Neural progenitor cell (in vitro differentiated cells): ENCODE measurements around the gene NGLY1. TPM values are rescaled to one million over a fixed set of nuclear protein-coding genes. Genes with fewer than 3 reads are reported as not detected.

Experiments
- DNase-seq: peaks from one replicate; pipeline ENCODE4 v3.0.0-alpha.2; 2016; ENCODE audit warnings: low spot score
- H2AFZ ChIP-seq: fragments of 200-600 bp; sonication (generic); replicated peaks from 2 replicates; pipeline ENCODE4 v1.6.1; 2016; ENCODE audit warnings: antibody characterized with exemption
- H3F3A ChIP-seq: fragments of 200-600 bp; sonication (generic); 2 replicates; pipeline ENCODE4 v1.6.1; 2016; ENCODE audit warnings: antibody characterized with exemption, low read depth
- H3K27ac ChIP-seq: fragments of 200-600 bp; sonication (generic); 2 replicates; pipeline ENCODE4 v1.5.1; 2016; ENCODE audit warnings: mild to moderate bottlenecking
- H3K27me3 ChIP-seq: fragments of 200-600 bp; sonication (generic); 2 replicates; pipeline ENCODE4 v1.6.1; 2016; ENCODE audit warnings: mild to moderate bottlenecking, moderate library complexity
- H3K36me3 ChIP-seq: fragments of 200-600 bp; sonication (generic); 2 replicates; pipeline ENCODE4 v1.5.1; 2016
- H3K4me1 ChIP-seq: fragments of 200-600 bp; sonication (generic); 2 replicates; pipeline ENCODE4 v1.6.1; 2016; ENCODE audit warnings: mixed run types
- H3K4me2 ChIP-seq: fragments of 200-600 bp; sonication (generic); 2 replicates; pipeline ENCODE4 v1.6.1; 2016
- H3K4me3 ChIP-seq: fragments of 200-600 bp; sonication (generic); 2 replicates; pipeline ENCODE4 v1.5.1; 2016
- H3K79me2 ChIP-seq: fragments of 200-600 bp; sonication (generic); 2 replicates; pipeline ENCODE4 v1.6.1; 2016; ENCODE audit warnings: low read depth
- H3K9ac ChIP-seq: fragments of 200-600 bp; sonication (generic); 2 replicates; pipeline ENCODE4 v1.6.1; 2016
- H3K9me3 ChIP-seq: fragments of 200-600 bp; sonication (generic); 2 replicates; pipeline ENCODE4 v1.5.1; 2016; ENCODE audit warnings: low read depth
- H4K20me1 ChIP-seq: fragments of 200-600 bp; sonication (generic); 2 replicates; pipeline ENCODE4 v1.6.1; 2016; ENCODE audit warnings: low read depth
- H3K27ac Mint-ChIP-seq: 3 replicates; pipeline ENCODE4 v1.8.0; 2021; ENCODE audit warnings: mixed read lengths
- H3K27me3 Mint-ChIP-seq: 2 replicates; pipeline ENCODE4 v1.8.0; 2022; ENCODE audit warnings: low read depth, mild to moderate bottlenecking, inconsistent platforms, moderate library complexity, mixed read lengths; ENCODE audit not compliant: insufficient read depth
- H3K36me3 Mint-ChIP-seq: 3 replicates; pipeline ENCODE4 v1.8.0; 2021; ENCODE audit warnings: mixed read lengths
- H3K4me1 Mint-ChIP-seq: 3 replicates; pipeline ENCODE4 v1.8.0; 2021; ENCODE audit warnings: mixed read lengths
- H3K4me3 Mint-ChIP-seq: 3 replicates; pipeline ENCODE4 v1.8.0; 2021; ENCODE audit warnings: mild to moderate bottlenecking, moderate library complexity, mixed read lengths
- H3K9me3 Mint-ChIP-seq: 3 replicates; pipeline ENCODE4 v1.8.0; 2020; ENCODE audit warnings: mixed read lengths
- EZH2 ChIP-seq: fragments of 200-600 bp; sonication (generic); IDR thresholded peaks from 2 replicates; pipeline ENCODE4 v1.6.1; 2017; ENCODE audit warnings: antibody characterized with exemption, mild to moderate bottlenecking, moderate library complexity
- EZH2phosphoT487 ChIP-seq: fragments of 200-600 bp; sonication (generic); IDR thresholded peaks from 2 replicates; pipeline ENCODE4 v1.6.1; 2017; ENCODE audit warnings: antibody characterized with exemption
- total RNA-seq: library from RNA; depleted of rRNA; stranded (reverse); fragments of >200 nt; gene quantifications from 2 replicates; pipeline ENCODE4 v1.2.3, GENCODE V29; 2015; ENCODE audit warnings: low replicate concordance
- TF ChIP-seq, protein P1 (sequence below): fragments of 200-600 bp; sonication (generic); IDR thresholded peaks from 2 replicates; pipeline ENCODE4 v1.5.1; 2017; ENCODE audit warnings: antibody characterized with exemption, mild to moderate bottlenecking

The NGLY1 gene
- total RNA-seq, 1 donor from 2014 or later, result 45.0 TPM

DNA sequence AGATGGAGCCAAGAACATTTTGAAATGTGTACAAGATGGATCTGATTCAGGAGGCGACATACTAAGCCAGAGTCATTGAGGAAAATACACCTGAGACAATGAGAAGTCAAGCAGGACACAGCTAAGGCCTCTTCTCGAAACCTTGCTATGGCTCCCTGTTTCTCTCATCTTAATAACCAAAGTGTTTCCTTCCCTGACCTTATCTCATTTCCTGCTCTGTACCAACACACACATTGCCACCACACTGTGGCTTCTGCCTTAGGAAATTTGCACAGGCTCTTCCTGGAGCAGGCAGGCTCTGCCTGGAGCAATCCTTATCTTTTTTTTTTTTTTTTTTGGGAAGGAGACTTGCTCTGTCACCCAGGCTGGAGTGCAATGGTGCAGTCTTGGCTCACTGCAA is 43.3 kb upstream of the NGLY1 start:
- Histone ChIP-seq H3K9me3 (no peaks in the 10 kb centered on the region), H3F3A (no peaks in the 10 kb centered on the region), H3K4me1 (peaks cover 11% of the 10 kb centered on the region), H4K20me1 (no peaks in the 10 kb centered on the region), H3K4me3 (no peak overlapping the region), H3K27me3 (no peaks in the 10 kb centered on the region), H3K36me3 (no peaks in the 10 kb centered on the region), H3K27ac (no peak overlapping the region), H2AFZ (no peak overlapping the region), H3K79me2 (no peaks in the 10 kb centered on the region), H3K4me2 (no peak overlapping the region), H3K9ac (no peak overlapping the region)
- TF ChIP-seq EZH2 (no peak), EZH2phosphoT487 (no peak)
- TF ChIP-seq, protein P1, sequence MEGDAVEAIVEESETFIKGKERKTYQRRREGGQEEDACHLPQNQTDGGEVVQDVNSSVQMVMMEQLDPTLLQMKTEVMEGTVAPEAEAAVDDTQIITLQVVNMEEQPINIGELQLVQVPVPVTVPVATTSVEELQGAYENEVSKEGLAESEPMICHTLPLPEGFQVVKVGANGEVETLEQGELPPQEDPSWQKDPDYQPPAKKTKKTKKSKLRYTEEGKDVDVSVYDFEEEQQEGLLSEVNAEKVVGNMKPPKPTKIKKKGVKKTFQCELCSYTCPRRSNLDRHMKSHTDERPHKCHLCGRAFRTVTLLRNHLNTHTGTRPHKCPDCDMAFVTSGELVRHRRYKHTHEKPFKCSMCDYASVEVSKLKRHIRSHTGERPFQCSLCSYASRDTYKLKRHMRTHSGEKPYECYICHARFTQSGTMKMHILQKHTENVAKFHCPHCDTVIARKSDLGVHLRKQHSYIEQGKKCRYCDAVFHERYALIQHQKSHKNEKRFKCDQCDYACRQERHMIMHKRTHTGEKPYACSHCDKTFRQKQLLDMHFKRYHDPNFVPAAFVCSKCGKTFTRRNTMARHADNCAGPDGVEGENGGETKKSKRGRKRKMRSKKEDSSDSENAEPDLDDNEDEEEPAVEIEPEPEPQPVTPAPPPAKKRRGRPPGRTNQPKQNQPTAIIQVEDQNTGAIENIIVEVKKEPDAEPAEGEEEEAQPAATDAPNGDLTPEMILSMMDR, result no peak
- peaks cover 11% of the 10 kb centered on the region for H3K4me1 Mint-ChIP-seq
- H3K36me3 Mint-ChIP-seq, result no peaks in the 10 kb centered on the region
- peaks cover 2% of the 10 kb centered on the region for H3K27me3 Mint-ChIP-seq
- DNase-seq, result no peak
- no peak overlapping the region for H3K4me3 Mint-ChIP-seq
- no peak overlapping the region for H3K27ac Mint-ChIP-seq
- no peaks in the 10 kb centered on the region for H3K9me3 Mint-ChIP-seq

- no peaks in the 10 kb centered on the region for H3K79me2 ChIP-seq
- no peak overlapping the region for H3K27ac ChIP-seq
- Mint-ChIP-seq H3K36me3 (no peaks in the 10 kb centered on the region), H3K27me3 (peaks cover 2% of the 10 kb centered on the region), H3K27ac (no peak overlapping the region), H3K4me1 (no peaks in the 10 kb centered on the region), H3K9me3 (no peaks in the 10 kb centered on the region), H3K4me3 (no peak overlapping the region)
- TF ChIP-seq EZH2, result no peak
- TF ChIP-seq, protein P1, result no peak
- TF ChIP-seq EZH2phosphoT487, result no peak
- H3K36me3 ChIP-seq, result no peaks in the 10 kb centered on the region
- H3K4me1 ChIP-seq, result no peaks in the 10 kb centered on the region
- H3K4me2 ChIP-seq, result no peak overlapping the region
- no peak overlapping the region for H2AFZ ChIP-seq
- no peak overlapping the region for H3K4me3 ChIP-seq
- no peak overlapping the region for H3K9ac ChIP-seq
- H3K27me3 ChIP-seq, result no peaks in the 10 kb centered on the region
- H3F3A ChIP-seq, result no peaks in the 10 kb centered on the region
- DNase-seq, result no peak
- H4K20me1 ChIP-seq, result no peaks in the 10 kb centered on the region
- no peaks in the 10 kb centered on the region for H3K9me3 ChIP-seq
Observed at GRCh38 chr3:25823314-25823713, 40.1 kb upstream of the NGLY1 start.

DNA sequence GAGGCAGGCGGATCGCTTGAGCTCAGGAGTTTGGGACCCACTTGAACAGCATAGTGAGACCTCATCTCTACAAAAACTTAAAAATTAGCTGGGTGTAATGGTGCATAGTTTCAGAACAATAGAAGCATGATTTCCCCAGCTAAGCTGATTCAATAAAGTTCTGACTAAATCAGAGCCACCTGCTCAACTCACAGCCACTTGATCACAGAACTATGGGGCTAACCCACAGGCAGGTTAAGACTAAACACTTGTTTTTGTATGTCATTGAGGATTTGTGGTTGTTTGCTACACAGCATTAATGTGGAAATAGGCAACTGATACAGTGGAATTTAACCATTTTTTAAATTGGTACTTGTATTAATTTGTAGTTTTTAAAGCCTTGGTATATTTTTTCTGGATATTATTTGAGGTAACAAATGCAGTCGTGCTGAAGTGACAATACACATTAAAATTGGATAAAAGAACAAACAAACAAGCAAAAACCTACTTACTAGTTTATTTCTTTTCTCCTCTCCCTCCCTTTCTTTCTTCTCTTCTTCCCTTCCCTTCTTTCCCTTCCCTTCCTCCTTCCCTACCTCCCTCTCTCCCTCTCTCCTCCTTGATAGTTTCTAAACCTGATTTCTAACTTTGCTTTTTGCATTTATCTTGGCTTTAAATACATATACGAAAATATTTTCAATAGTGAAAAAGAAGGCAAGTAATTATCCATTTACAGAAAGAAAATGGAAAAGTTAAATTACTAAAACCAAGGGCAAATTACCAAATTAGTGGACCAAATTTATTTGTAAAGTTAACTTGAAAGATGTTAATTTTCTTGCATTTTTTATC is 38.7 kb upstream of the NGLY1 start:
- H3F3A ChIP-seq, result no peaks in the 10 kb centered on the region
- Mint-ChIP-seq H3K4me3 (no peak overlapping the region), H3K4me1 (no peaks in the 10 kb centered on the region), H3K36me3 (no peaks in the 10 kb centered on the region), H3K9me3 (no peaks in the 10 kb centered on the region), H3K27ac (no peak overlapping the region), H3K27me3 (peaks cover 2% of the 10 kb centered on the region)
- no peak overlapping the region for H3K4me3 ChIP-seq
- no peak overlapping the region for H3K27ac ChIP-seq
- H3K36me3 ChIP-seq, result no peaks in the 10 kb centered on the region
- H3K9me3 ChIP-seq, result no peaks in the 10 kb centered on the region
- H3K4me2 ChIP-seq, result no peak overlapping the region
- DNase-seq, result no peak
- no peak overlapping the region for H3K9ac ChIP-seq
- no peaks in the 10 kb centered on the region for H4K20me1 ChIP-seq
- TF ChIP-seq EZH2phosphoT487 (no peak), EZH2 (no peak)
- TF ChIP-seq, protein P1, result no peak
- H3K79me2 ChIP-seq, result no peaks in the 10 kb centered on the region
- no peaks in the 10 kb centered on the region for H3K4me1 ChIP-seq
- no peaks in the 10 kb centered on the region for H3K27me3 ChIP-seq
- no peak overlapping the region for H2AFZ ChIP-seq
